Endothelial cell of umbilical vein (primary cell): ENCODE data around the gene ZNF366. TPM values are rescaled to one million over a fixed set of nuclear protein-coding genes. Genes with fewer than 3 reads are reported as not detected.

Experiments used
- BruUV-seq: library from RNA; stranded (reverse); fragments of 400-500 nt; replicated peaks from 2 replicates; lab custom pipeline; 2021; lab: Mats Ljungman, UMichigan
- CTCF ChIA-PET: fragments of 300-600, 350-600 bp; sonication (Branson Sonifier 250); formaldehyde crosslinking; loops from one replicate; lab custom pipeline; 2021; ENCODE audit warnings: antibody characterized with exemption, inconsistent platforms; lab: Charles Lee
- POLR2A ChIA-PET: fragments of 300-600, 350-600 bp; sonication (Branson Sonifier 250); formaldehyde crosslinking; loops from one replicate; lab custom pipeline; 2021; ENCODE audit warnings: antibody characterized with exemption, inconsistent platforms; lab: Charles Lee
- DNase-seq: peaks from one replicate; pipeline ENCODE4 v3.0.0-alpha.2; 2011; ENCODE audit warnings: low read depth, low spot score
- FAIRE-seq: peaks from 2 replicates; lab custom pipeline; 2011; peaks lifted over from hg19 to GRCh38; lab: Jason Lieb, UNC
- H2AFZ ChIP-seq: 2 replicates; pipeline ENCODE4 v1.6.0; 2012; ENCODE audit warnings: low read depth, low read length, control low read depth, inconsistent platforms
- H3K27ac ChIP-seq: 2 replicates; pipeline ENCODE4 v1.5.1; 2011; ENCODE audit warnings: low read depth, mild to moderate bottlenecking, control low read depth, low read length, moderate library complexity; ENCODE audit not compliant: insufficient read depth
- H3K27me3 ChIP-seq, 2 experiments: 2 replicates each; pipeline versions ENCODE4 v1.6.0 to v1.6.1; 2011; ENCODE audit warnings: low read length in 2 of 2, mixed read lengths in 1 of 2; ENCODE audit not compliant: control insufficient read depth in 2 of 2, insufficient read depth in 2 of 2
- H3K36me3 ChIP-seq, 2 experiments: 2 replicates in 1 of 2; 3 replicates in 1 of 2; pipeline ENCODE4 v1.5.1; 2011; ENCODE audit warnings: low read length in 2 of 2, mild to moderate bottlenecking in 1 of 2, moderate library complexity in 1 of 2; ENCODE audit not compliant: control insufficient read depth in 2 of 2, insufficient read depth in 2 of 2; ENCODE audit errors: extremely low read depth in 1 of 2
- H3K4me1 ChIP-seq: 3 replicates; pipeline ENCODE4 v1.5.1; 2011; ENCODE audit warnings: mild to moderate bottlenecking, low read length; ENCODE audit not compliant: control insufficient read depth, insufficient read depth; ENCODE audit errors: extremely low read depth
- H3K4me2 ChIP-seq: 2 replicates; pipeline ENCODE4 v1.6.1; 2011; ENCODE audit warnings: low read length, control low read depth, mixed read lengths; ENCODE audit not compliant: insufficient read depth
- H3K4me3 ChIP-seq, 3 experiments: fragments of 200-600 bp in 1 of 3; sonication (generic), shearing (Covaris generic) in 1 of 3; replicated peaks in 1 of 3; 2 replicates each; pipeline ENCODE4 v1.5.1; 2011 to 2016; ENCODE audit warnings: control low read depth in 3 of 3, low read length in 3 of 3, mild to moderate bottlenecking in 2 of 3, inconsistent platforms in 1 of 3, low read depth in 1 of 3, moderate library complexity in 1 of 3; ENCODE audit not compliant: insufficient read depth in 1 of 3
- H3K79me2 ChIP-seq: 2 replicates; pipeline ENCODE4 v1.6.0; 2012; ENCODE audit warnings: low read length, inconsistent platforms; ENCODE audit not compliant: control insufficient read depth, insufficient read depth
- H3K9ac ChIP-seq: replicated peaks from 2 replicates; pipeline ENCODE3; 2011; ENCODE audit warnings: low read length, control low read depth; ENCODE audit not compliant: insufficient read depth; ENCODE audit errors: extremely low read depth
- H3K9me1 ChIP-seq: replicated peaks from 3 replicates; pipeline ENCODE4 v1.6.0; 2011; ENCODE audit warnings: mild to moderate bottlenecking, low read length; ENCODE audit not compliant: control insufficient read depth, insufficient read depth; ENCODE audit errors: extremely low read depth
- H3K9me3 ChIP-seq: replicated peaks from 2 replicates; pipeline ENCODE4 v1.5.1; 2012; ENCODE audit warnings: low read length, inconsistent platforms; ENCODE audit not compliant: control insufficient read depth, insufficient read depth
- H4K20me1 ChIP-seq: replicated peaks from 2 replicates; pipeline ENCODE3; 2011; ENCODE audit warnings: mild to moderate bottlenecking, low read length; ENCODE audit not compliant: control insufficient read depth, insufficient read depth; ENCODE audit errors: extremely low read depth
- EZH2 ChIP-seq: IDR thresholded peaks from 2 replicates; pipeline ENCODE4 v1.6.1; 2012; ENCODE audit warnings: borderline replicate concordance, low read depth, mild to moderate bottlenecking, moderate library complexity, low read length, inconsistent platforms; ENCODE audit not compliant: severe bottlenecking
- FOS ChIP-seq: IDR thresholded peaks from 2 replicates; pipeline ENCODE4 v1.6.1; 2011; ENCODE audit warnings: mild to moderate bottlenecking, low read length, moderate library complexity, borderline replicate concordance; ENCODE audit not compliant: insufficient read depth
- GATA2 ChIP-seq: IDR thresholded peaks from 2 replicates; pipeline ENCODE4 v1.7.0; 2011; ENCODE audit warnings: low read depth, mild to moderate bottlenecking, moderate library complexity, mixed read lengths, low read length; ENCODE audit not compliant: insufficient read length, insufficient read depth
- JUN ChIP-seq: IDR thresholded peaks from 2 replicates; pipeline ENCODE4 v1.6.1; 2011; ENCODE audit warnings: borderline replicate concordance, low read depth; ENCODE audit not compliant: insufficient read length, insufficient read depth
- MYC ChIP-seq: IDR thresholded peaks from one replicate; pipeline ENCODE4 v1.6.1; 2011; ENCODE audit warnings: mild to moderate bottlenecking, low read depth, low read length
- POLR2A ChIP-seq: IDR thresholded peaks from 2 replicates; pipeline ENCODE4 v1.6.1; 2012; ENCODE audit warnings: low read depth, mild to moderate bottlenecking, control low read depth, low read length
- POLR2AphosphoS5 ChIP-seq: IDR thresholded peaks from 2 replicates; pipeline ENCODE4 v1.6.1; 2012; ENCODE audit warnings: low read depth, mild to moderate bottlenecking, control low read depth, low read length, moderate library complexity; ENCODE audit not compliant: insufficient read depth
- dilution Hi-C: fragments of 300-500 bp; cut with MboI; formaldehyde crosslinking; loops from one replicate; pipeline ENCODE4 v1.15.0; 2019; ENCODE audit warnings: low sequenced_read_pairs; ENCODE audit not compliant: extremely low pct_ligation_motif_present
- intact Hi-C: fragments of 100-400 bp; cut with micrococcal nuclease; formaldehyde crosslinking; loops from one replicate; pipeline ENCODE4 v1.10.0; 2022
- polyA plus RNA-seq, 4 experiments: library from polyadenylated mRNA; depleted of rRNA in 3 of 4; stranded (reverse) in 3 of 4; unstranded in 1 of 4; fragments of >200 nt; gene quantifications; 2 replicates each; pipeline versions ENCODE4 v1.2.1 to v1.2.3, GENCODE V29; 2011 to 2012; ENCODE audit warnings: missing spikeins in 1 of 4
- total RNA-seq: library from RNA; stranded (reverse); gene quantifications from 2 replicates; pipeline ENCODE4 v1.2.3, GENCODE V29; 2021
- TF ChIP-seq, protein P1 (sequence below), 2 donors: IDR thresholded peaks; 1 replicate in 1 of 2; 2 replicates in 1 of 2; pipeline ENCODE4 v1.5.1; 2011; ENCODE audit warnings: low read length in 2 of 2, mild to moderate bottlenecking in 2 of 2, moderate library complexity in 2 of 2, control low read depth in 1 of 2, inconsistent platforms in 1 of 2, low read depth in 1 of 2; ENCODE audit not compliant: insufficient read depth in 1 of 2; ENCODE audit errors: extremely low read depth in 1 of 2
- TF ChIP-seq, protein P2 (sequence below): IDR thresholded peaks from 2 replicates; pipeline ENCODE4 v1.6.1; 2011; ENCODE audit not compliant: insufficient read depth, insufficient read length

Gene ZNF366
- total and polyA plus RNA-seq, 2 donors (not counting 3 experiments of a cell fraction or from before 2014, with no cell fraction given): 1.3 to 4.1 TPM

DNA sequence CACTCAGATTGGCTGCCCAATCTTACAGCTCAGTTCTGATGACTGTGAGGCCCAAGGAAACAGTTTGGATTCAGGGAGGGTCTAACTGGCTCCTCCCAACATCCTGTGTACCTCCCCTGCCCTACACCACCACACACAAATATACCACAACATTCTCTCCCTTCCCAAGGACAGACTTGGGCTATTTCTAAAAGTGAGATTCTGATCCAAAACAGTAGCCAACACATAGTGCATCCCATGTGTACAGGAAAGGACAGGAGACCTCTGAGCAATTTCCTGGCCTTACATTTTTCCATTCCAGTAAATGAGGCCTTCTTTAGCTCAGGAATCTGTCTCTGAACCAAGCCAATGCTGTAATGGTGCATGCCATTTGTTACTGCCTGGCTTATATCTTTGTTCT is 20.8 kb downstream of the ZNF366 start:
- Histone ChIP-seq H3K79me2 (no peaks in the 10 kb centered on the region), H3K4me2 (peak overlapping the region; percentile 39), H3K36me3 (no peaks in the 10 kb centered on the region), H3K4me1 (peaks cover 16% of the 10 kb centered on the region), H3K9ac (no peak overlapping the region), H2AFZ (peak overlapping the region; percentile 90), H4K20me1 (no peaks in the 10 kb centered on the region), H3K9me3 (no peaks in the 10 kb centered on the region), H3K27me3 (no peaks in the 10 kb centered on the region), H3K4me3 (no peak overlapping the region), H3K27ac (peak overlapping the region; percentile 67), H3K9me1 (no peaks in the 10 kb centered on the region)
- FAIRE-seq (peak; percentile 71), DNase-seq (peak; percentile 79)
- no TSS peak for BruUV-seq
- POLR2A ChIA-PET: interaction anchor here (0.7 to 1.6 kb wide), 3 partner anchors 9 to 66 kb away, joined by 4 to 5 read pairs (median 5); no protein-coding TSS in a partner anchor
- intact Hi-C loops (no loop called here), dilution Hi-C loops (no loop called here)
- CTCF ChIA-PET: interaction anchor here (0.7 to 2.4 kb wide), 15 partner anchors 10 to 377 kb away, joined by 3 to 15 read pairs (median 5); no protein-coding TSS in a partner anchor
- TF ChIP-seq EZH2 (no peak), MYC (no peak), POLR2AphosphoS5 (no peak), FOS (peak; percentile 22), GATA2 (no peak), JUN (peak; percentile 54), POLR2A (no peak)
- TF ChIP-seq, protein P1, sequence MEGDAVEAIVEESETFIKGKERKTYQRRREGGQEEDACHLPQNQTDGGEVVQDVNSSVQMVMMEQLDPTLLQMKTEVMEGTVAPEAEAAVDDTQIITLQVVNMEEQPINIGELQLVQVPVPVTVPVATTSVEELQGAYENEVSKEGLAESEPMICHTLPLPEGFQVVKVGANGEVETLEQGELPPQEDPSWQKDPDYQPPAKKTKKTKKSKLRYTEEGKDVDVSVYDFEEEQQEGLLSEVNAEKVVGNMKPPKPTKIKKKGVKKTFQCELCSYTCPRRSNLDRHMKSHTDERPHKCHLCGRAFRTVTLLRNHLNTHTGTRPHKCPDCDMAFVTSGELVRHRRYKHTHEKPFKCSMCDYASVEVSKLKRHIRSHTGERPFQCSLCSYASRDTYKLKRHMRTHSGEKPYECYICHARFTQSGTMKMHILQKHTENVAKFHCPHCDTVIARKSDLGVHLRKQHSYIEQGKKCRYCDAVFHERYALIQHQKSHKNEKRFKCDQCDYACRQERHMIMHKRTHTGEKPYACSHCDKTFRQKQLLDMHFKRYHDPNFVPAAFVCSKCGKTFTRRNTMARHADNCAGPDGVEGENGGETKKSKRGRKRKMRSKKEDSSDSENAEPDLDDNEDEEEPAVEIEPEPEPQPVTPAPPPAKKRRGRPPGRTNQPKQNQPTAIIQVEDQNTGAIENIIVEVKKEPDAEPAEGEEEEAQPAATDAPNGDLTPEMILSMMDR (IDR thresholded peaks at IDR 0.05; ENCODE audit: extremely low read depth in 1 of 2, insufficient read depth in 1 of 2, low read depth in 1 of 2, low read length in 2 of 2): no peak
- TF ChIP-seq, protein P2, sequence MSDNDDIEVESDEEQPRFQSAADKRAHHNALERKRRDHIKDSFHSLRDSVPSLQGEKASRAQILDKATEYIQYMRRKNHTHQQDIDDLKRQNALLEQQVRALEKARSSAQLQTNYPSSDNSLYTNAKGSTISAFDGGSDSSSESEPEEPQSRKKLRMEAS: no peak
